Fibroblast of skin of left quadriceps (primary cell): ENCODE data around the gene FAM240A.
"Not testable (repeated sequence)": the region's sequence is repeated elsewhere in the genome, so short reads cannot be mapped to it uniquely, and the experiment has no call there.

ENCODE experiments used
- DNase-seq, 2 experiments: peaks; one replicate each; pipeline ENCODE4 v3.0.0-alpha.2; 2013; ENCODE audit warnings: low read depth in 2 of 2

The FAM240A gene

GRCh38 chr3:46586738-46587246 lies 25.5 kb upstream of the FAM240A start:
- DNase-seq = no peak

- DNase-seq = not testable (repeated sequence)
These were observed 25.1 kb upstream of the FAM240A start for GRCh38 chr3:46587268-46587667.

DNA sequence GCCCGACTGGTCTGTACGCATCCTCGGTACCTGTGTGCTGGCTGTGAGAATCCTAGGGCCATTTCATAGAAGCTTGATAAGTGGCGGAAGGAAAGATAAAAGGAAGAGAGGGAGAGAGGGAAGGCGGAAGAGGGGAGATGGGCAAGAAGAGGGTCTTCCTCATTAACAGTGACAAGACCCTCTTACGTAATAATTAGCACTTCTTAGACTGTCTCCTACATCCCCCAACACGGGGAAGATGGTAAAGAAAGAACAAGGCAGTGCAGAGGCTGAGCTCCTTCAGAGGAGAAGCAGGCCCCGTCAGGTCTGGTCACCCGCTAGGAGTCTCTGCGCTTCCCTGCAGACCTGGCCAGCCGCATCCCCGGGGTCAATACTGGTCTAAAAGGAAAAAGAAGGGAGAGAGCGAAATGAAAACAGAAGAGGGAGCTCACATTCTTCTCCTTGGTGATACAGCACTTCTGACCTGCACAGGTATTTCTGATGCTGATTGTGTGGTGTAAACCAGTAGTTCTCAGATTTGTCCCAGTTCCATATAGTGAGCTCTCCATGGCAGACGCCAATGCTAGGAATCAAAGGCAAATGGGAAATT lies 19.0 kb upstream of the FAM240A start:
- no peak for DNase-seq

DNA sequence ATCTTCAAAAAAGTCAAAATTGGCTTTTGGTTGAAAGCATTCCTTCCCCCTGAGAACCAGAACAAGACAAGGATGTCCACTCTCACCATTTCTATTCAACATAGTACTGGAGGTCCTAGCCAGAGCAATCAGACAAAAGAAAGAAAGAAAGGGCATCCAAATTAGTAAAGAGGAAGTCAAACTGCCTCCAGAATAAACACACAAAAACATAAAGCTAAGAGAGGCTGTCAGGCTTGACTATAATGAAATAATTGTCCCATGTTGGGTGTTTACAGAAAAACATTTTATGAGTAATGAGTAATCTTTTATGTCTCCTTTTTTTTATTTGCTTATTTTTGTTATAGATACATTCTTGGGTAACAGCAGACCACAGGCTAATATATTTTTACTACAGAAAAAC lies 18.3 kb upstream of the FAM240A start:
- no peak for DNase-seq

DNA sequence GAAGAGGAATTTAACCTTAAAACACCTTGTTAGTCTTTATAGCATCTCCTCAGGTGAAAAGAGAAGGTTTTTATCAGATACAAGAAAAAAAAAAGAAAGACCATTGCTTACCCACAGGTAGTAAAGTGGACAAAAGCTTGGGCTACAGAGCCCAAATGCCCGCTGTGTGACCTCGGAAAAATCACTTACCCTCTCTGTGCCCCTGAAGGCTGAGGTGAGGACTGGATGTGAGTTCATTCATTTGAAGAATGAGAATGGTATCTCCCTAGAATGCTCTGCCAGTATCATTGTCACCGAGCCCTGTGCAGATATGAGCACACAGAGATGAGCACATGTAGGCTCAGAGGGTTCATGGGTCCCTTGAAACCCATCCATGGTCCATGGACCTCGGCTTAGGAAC lies 17.6 kb upstream of the FAM240A start:
- no peak for DNase-seq

DNA sequence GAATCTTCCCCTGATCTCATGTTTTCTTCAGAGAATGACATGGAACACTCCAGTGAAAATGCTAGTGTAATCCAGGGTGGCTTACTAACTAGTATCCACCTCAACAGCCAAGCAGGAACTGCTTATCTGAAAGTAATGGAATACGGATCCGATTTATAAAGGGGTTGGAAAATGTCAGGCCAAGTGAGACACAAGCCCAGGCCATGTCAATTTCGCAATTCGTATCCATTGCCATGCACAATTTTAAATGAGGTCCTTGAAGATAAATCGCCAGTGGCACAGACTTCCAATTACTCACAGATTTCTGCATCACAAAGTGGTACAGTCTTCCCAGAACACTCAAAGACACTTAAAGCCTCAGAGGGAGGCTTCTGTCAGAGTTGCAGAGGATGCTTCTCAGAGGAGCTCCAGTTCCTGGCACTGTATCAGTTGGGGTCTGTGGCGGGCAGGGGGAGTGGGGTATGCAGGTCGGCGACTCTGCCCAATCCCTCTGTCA lies 16.5 kb upstream of the FAM240A start:
- no peak for DNase-seq

- DNase-seq = no peak
These were observed 12.7 kb upstream of the FAM240A start for GRCh38 chr3:46599590-46599989.

GRCh38 chr3:46603446-46604046 lies 8.8 kb upstream of the FAM240A start:
- DNase-seq = no peak

- no peak for DNase-seq
These were observed 8.2 kb upstream of the FAM240A start for GRCh38 chr3:46604127-46604526.

DNA sequence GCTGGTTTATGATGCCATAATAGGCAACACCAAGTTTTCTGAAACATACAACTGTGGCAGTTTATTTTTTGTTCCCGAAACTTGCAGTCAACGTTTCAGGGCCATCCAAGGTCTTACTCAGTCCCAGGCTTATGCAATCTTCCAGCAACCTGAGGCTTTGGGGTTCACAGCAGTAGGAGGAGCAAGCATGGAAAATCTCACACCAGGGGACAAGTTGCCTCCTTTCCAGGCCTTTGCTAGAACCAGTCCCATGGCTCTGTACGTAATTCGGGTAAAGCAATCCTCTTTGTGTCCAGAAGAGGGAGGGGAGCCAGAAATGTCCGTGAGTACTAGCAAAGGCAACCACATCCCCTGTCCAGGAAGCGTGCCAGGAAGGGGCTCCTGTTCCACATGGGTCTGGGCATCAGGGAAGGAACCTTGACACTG lies 4.7 kb upstream of the FAM240A start:
- no peak for DNase-seq

- DNase-seq = no peak
These were observed 3.1 kb upstream of the FAM240A start for GRCh38 chr3:46609212-46609721.

GRCh38 chr3:46609944-46610722 lies 2.2 kb upstream of the FAM240A start:
- no peak for DNase-seq

- DNase-seq = no peak
These were observed 1.1 kb downstream of the FAM240A start for GRCh38 chr3:46613313-46614005.

- no peak for DNase-seq
These were observed 2.1 kb downstream of the FAM240A start for GRCh38 chr3:46614431-46614830.

GRCh38 chr3:46615050-46615775 lies 2.9 kb downstream of the FAM240A start:
- no peak for DNase-seq

- DNase-seq = no peak
These were observed 3.7 kb downstream of the FAM240A start for GRCh38 chr3:46615976-46616375.

DNA sequence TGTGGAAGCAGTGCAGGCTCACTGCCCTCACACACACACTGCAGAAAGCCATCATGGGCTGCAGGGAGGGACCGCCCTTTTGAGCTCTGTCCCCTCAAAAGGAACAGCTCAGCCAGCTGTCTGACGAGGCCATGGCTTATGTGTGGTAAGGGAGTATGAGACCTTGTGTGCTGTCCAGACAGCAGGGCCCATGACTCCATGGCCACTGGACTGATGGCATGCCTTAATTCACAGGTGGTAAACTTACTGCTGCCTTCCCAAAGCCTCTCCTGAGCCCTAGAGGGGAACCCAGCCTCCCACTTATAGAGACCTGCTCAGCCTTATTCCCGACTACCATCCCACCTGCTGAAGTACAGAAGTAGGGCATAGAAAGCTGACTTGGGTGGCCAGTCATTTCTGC lies 5.6 kb downstream of the FAM240A start:
- no peak for DNase-seq

GRCh38 chr3:46619845-46620778 lies 7.8 kb downstream of the FAM240A start:
- DNase-seq = no peak

DNA sequence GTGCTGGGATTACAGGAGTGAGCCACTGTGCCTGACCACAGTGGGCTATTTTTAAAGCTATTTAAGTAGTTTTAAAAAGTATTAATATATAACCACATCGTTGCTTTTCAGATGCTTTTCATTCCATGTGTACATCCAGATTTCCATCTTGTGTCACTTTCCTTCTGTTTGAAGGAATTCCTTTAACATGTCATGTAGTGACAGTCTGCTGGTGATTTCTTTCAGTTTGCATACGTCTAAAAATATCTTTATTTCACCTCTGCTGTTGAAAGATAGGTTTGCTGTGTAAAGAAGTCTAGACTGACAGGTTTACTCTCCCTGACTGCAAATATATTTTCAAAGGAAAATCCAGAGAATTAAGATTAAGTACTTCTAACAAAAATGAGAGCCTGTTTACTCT lies 12.2 kb downstream of the FAM240A start:
- no peak for DNase-seq

DNA sequence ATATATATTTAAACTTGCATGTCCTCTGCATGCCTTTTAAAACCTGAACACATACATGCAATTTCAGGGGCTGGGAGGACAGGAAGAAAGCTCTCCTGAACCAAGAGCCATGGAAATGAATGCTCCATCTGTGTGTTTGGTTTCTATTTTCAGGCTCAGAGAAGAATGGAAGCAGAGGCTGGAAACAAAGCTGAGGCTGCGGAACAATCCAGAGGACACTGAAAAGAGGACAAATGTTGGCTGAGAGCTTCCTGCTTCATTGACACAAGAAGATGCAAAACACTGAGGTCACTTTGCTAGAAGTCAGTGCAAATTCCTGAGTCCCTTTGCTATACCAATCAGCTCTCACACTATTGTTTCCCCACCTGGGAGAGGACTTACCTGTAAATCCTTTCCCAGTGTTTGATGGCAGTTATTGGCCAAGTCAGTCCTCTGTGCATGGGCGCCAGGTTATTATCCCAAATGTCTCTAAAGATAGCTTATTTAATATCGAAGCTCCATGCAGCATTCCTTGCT lies 12.7 kb downstream of the FAM240A start:
- DNase-seq = no peak
